Mucosa of descending colon (tissue), 3 donors: ENCODE results near the gene WRNIP1. TPM values are rescaled to one million over a fixed set of nuclear protein-coding genes. Genes with fewer than 3 reads are reported as not detected.
A peak's percentile ranks its signal among the peaks of the same experiment; 100 is the strongest.
"Not testable (repeated sequence)": the region's sequence is repeated elsewhere in the genome, so short reads cannot be mapped to it uniquely, and the experiment has no call there.

Source experiments
- ATAC-seq: fragments of 200-7000 bp; cut with Tn5 transposase; one replicate; pipeline ENCODE4 v1.9.1; 2020; ENCODE audit warnings: mild to moderate bottlenecking, moderate library complexity
- DNase-seq, 3 donors: peaks; one replicate each; pipeline ENCODE4 v3.0.0-alpha.2; 2020
- H3K36me3 ChIP-seq: fragments of 200-600 bp; one replicate; pipeline ENCODE4 v1.8.0; 2021; ENCODE audit warnings: low read depth, mild to moderate bottlenecking
- H3K4me1 ChIP-seq: fragments of 200-600 bp; one replicate; pipeline ENCODE4 v1.8.0; 2021; ENCODE audit warnings: low read depth, mild to moderate bottlenecking
- H3K4me3 ChIP-seq: fragments of 200-600 bp; one replicate; pipeline ENCODE4 v1.8.0; 2021; ENCODE audit warnings: mild to moderate bottlenecking
- H3K9me3 ChIP-seq: fragments of 200-600 bp; one replicate; pipeline ENCODE4 v1.8.0; 2021; ENCODE audit warnings: mild to moderate bottlenecking
- intact Hi-C, 2 donors: fragments of 100-400 bp; cut with DNase I in 1 of 2; cut with micrococcal nuclease in 1 of 2; formaldehyde crosslinking; loops; one replicate each; pipeline versions ENCODE4 v1.11.0 to v1.11.1; 2022; cut with DNase I, micrococcal nuclease
- total RNA-seq, 3 donors: library from RNA; stranded (reverse); fragmentation: NEBNext Ultra II Directional in 2 of 3; extraction: Animal tissue kit (Norgen Biotek cat#: 25700) in 2 of 3; gene quantifications; one replicate each; pipeline versions ENCODE4 v1.2.1 to v1.2.4, GENCODE V29; 2021 to 2023
- TF ChIP-seq, protein P1 (sequence below): fragments of 200-600 bp; IDR thresholded peaks from one replicate; pipeline ENCODE4 v1.8.0; 2022; ENCODE audit warnings: antibody characterized with exemption, mild to moderate bottlenecking
- donor health status: DM: no; HTN: no; CAD: no; lungs with moderate emphysema.
- donor health status: DM: no; HTN: no; CAD: no.
- donor health status: DM: no; HTN: yes; CAD: no.

The WRNIP1 gene
- total RNA-seq, 3 donors from 2014 or later = 39.0 to 41.1 (median 39.7) TPM

DNA sequence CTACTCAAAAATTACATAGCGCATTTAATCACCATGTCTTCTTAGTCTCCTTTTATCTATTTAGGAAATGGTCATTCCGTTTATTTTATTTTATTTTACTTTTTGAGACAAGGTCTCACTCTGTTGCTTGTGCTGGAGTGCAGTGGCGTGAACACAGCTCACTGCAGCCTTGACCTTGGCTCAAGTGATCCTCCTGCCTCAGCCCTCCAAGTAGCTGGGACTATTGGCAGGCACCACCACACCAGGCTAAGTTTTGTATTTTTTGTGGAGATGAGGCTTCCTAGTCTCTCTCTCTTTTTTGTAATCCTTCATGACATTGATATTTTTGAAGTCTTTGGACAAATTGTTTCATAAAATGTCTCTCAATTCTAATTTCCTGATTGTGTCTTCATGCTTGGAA is 9.7 kb upstream of the WRNIP1 start:
- Histone ChIP-seq H3K9me3 (no peaks in the 10 kb centered on the region), H3K4me3 (no peak overlapping the region), H3K4me1 (no peaks in the 10 kb centered on the region), H3K36me3 (no peaks in the 10 kb centered on the region)
- no peak for ATAC-seq
- no peak for DNase-seq
- TF ChIP-seq, protein P1, sequence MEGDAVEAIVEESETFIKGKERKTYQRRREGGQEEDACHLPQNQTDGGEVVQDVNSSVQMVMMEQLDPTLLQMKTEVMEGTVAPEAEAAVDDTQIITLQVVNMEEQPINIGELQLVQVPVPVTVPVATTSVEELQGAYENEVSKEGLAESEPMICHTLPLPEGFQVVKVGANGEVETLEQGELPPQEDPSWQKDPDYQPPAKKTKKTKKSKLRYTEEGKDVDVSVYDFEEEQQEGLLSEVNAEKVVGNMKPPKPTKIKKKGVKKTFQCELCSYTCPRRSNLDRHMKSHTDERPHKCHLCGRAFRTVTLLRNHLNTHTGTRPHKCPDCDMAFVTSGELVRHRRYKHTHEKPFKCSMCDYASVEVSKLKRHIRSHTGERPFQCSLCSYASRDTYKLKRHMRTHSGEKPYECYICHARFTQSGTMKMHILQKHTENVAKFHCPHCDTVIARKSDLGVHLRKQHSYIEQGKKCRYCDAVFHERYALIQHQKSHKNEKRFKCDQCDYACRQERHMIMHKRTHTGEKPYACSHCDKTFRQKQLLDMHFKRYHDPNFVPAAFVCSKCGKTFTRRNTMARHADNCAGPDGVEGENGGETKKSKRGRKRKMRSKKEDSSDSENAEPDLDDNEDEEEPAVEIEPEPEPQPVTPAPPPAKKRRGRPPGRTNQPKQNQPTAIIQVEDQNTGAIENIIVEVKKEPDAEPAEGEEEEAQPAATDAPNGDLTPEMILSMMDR = no peak
- intact Hi-C loops = loop anchor here in 1 of 2 donors (10.0 kb wide), 1 partner anchor 1161 kb away; no protein-coding TSS in a partner anchor

DNA sequence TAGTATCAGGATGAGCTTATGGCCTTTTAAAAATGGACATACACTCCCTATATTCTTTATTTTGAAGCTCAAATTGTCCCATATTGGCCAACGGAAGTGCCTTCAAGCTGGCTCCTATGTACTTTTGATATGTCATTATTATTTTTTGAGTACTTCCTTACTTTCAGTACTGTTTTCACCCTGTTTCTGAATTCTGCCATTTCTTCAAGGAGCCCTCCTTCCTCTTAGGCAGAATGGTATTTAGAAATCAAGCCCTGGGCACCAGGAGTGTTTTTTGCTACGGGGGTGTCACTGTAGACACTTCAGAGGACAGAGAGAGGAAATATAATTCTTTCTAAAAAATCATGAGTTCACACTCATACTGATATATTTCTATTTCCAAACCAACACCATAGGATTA is 9.0 kb upstream of the WRNIP1 start:
- intact Hi-C loops = loop anchor here in 1 of 2 donors (10.0 kb wide), 1 partner anchor 1161 kb away; no protein-coding TSS in a partner anchor
- no peaks in the 10 kb centered on the region for H3K4me1 ChIP-seq
- no peaks in the 10 kb centered on the region for H3K9me3 ChIP-seq
- no peak for ATAC-seq
- TF ChIP-seq, protein P1 = no peak
- no peak for DNase-seq
- no peak overlapping the region for H3K4me3 ChIP-seq
- no peaks in the 10 kb centered on the region for H3K36me3 ChIP-seq

DNA sequence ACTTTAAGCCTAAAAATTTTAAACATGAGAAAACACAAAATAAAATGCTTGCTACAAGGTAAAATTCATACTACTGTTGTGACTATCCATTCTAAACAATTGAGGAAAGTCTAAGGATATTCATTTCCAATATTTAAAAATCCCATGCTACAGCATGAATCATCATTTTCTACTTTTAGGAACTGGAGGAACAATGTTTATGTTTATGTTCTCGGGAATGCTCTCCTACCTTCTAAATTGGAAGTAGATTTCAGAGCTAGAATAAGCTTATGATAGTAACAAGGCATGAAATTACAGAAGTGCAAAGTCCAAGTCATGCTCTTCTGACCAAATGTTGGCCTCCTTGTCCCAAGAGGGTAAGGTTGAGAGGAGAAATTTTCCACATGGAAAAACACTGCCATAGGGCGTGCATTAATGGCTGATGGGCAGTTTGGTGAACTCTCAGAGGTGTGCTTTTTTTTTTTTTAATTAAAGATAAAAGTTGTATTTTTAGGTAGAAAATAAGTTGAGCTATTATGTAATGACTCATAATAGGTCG is 8.4 kb upstream of the WRNIP1 start:
- DNase-seq (no peak), ATAC-seq (no peak)
- TF ChIP-seq, protein P1 = no peak
- H3K36me3 ChIP-seq = no peaks in the 10 kb centered on the region
- intact Hi-C loops = loop anchor here in 1 of 2 donors (10.0 kb wide), 1 partner anchor 1162 kb away; no protein-coding TSS in a partner anchor
- no peaks in the 10 kb centered on the region for H3K9me3 ChIP-seq
- H3K4me3 ChIP-seq = no peak overlapping the region
- H3K4me1 ChIP-seq = no peaks in the 10 kb centered on the region

DNA sequence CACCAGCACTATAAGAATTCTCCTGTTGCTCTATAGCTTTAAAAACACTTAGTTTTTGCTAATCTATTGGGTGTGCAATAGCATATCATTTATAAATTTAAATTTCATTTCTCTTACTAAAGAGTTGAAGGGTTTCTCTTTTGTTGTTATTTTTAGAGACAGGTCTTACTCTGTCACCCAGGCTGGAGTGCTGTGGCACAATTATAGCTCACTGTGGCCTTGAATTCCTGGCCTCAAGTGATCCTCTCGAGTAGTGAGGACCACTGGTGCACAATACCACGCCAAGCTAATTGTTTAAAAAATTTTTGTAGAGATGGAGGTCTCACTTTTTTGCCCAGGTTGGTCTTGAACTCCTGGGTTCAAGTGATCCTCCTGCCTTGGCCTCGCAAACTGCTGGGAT is 6.2 kb upstream of the WRNIP1 start:
- no peak for DNase-seq
- Histone ChIP-seq H3K4me3 (no peak overlapping the region), H3K9me3 (no peaks in the 10 kb centered on the region), H3K4me1 (no peaks in the 10 kb centered on the region), H3K36me3 (no peaks in the 10 kb centered on the region)
- TF ChIP-seq, protein P1 = no peak
- no peak for ATAC-seq
- intact Hi-C loops = loop anchor here in 1 of 2 donors (10.0 kb wide), 1 partner anchor 1164 kb away; no protein-coding TSS in a partner anchor

DNA sequence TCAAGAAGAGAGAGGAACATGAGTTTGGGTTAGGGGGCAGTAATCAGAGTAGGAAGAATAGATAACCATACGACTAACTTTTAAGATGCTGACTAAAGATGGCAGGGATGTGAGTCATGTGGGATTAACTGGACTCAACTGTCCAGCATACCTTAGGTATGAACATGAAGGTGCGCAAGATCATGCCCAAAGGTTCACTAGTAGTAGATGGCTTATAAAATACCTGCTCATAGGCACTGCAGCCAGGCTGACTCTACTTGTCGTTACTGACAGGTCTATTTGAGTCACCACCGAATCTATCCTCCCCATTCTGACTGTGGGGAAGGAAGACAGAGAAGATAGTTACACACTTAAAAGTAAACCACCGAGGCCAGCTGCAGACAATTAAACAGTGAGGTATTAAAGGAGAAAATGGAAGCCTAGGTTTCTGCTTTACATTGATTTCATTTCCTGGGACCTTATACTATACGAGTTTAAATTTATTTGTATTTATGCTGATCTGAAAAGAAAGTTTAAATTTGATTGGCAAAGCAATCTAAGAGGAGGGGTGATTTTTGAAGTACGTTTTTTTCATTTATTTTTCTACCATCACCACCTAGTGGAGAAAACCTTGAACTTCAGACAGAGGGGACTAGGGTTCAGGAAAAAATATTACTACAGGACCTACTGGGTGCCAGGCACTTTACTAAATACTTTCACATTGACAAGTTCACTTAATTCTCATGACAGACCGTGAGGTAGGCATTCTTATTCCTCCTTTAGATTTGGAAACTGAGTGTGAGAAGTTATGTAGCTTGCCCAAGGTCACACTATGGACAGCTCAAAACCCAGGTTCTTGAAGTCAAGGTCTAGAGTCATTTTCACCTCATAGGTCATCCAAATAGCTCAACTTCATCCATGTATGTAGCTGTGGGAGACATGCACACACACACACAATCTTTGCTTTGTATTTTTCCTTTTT is 4.0 kb upstream of the WRNIP1 start:
- H3K36me3 ChIP-seq = no peaks in the 10 kb centered on the region
- H3K9me3 ChIP-seq = no peaks in the 10 kb centered on the region
- TF ChIP-seq, protein P1 = peak; percentile 18
- H3K4me1 ChIP-seq = peaks cover 4% of the 10 kb centered on the region
- intact Hi-C loops = no loop called here
- ATAC-seq (no peak), DNase-seq (no peak)
- H3K4me3 ChIP-seq = no peak overlapping the region

DNA sequence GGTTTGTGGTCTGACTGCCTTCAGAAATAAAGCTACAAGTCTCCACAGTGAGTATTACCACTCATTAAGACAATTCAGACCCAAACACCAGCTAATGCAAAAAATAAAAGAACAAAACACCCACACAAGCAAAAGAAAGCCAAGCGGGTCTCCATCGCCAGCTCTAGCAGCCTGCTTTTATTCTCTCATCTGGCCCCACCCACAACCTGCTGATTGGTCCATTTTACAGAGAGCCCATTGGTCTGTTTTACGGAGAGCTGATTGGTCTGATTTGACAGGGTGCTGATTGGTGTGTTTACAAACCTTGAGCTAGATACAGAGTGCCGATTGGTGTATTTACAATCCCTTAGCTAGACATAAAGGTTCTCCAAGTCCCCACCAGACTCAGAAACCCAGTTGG is 2.3 kb upstream of the WRNIP1 start:
- ATAC-seq, H3K9me3 ChIP-seq, intact Hi-C loops, DNase-seq, H3K36me3 ChIP-seq, H3K4me3 ChIP-seq: not testable (repeated sequence)
- peaks cover 15% of the 10 kb centered on the region for H3K4me1 ChIP-seq
